KBM-7 (cell line): ENCODE results near the gene LSS.
"Not testable (repeated sequence)": the region's sequence is repeated elsewhere in the genome, so short reads cannot be mapped to it uniquely, and the experiment has no call there.

Experiments used
- DNase-seq: peaks from one replicate; pipeline ENCODE4 v3.0.0-alpha.2; 2015
- in situ Hi-C: fragments of 300-500 bp; cut with MboI; formaldehyde crosslinking; loops from 2 replicates; pipeline ENCODE4 v1.14.3; 2020; ENCODE audit warnings: low sequenced_read_pairs, low pct_unique_long_range_greater_than_20kb, mixed read lengths

The LSS gene

DNA sequence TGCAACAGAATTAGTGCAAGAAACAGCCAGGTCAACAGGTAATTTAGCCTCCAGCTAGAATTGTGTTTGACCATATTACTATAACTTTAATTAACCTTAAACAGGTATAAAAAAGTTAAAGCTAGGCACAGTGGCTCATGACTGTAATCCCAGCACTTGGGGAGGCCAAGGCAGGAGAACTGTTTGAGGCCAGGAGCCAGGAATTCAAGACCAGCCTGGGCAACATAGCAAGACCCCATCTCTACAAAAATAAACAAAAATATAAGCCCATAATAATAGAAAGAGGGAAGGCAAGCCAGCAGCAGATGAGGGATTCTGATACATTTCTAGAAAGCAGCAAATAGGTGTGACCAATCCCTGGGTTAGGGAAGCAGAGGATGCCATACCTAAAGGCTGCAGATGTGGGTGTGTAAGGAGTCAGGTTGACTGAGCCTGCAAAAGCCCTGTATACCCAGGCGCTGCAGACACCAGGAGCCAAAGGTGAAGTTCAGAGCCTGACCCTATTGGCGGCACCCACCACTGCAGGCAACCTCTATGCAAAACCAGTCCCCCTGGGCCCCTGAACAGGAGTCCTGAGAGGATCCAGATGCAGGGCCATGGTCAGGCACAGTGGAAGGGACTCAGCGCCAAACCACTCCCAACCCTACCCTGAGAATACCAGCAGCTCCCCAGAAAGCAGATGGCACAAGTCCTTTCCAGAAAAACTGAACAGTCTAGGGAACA, 19.3 kb upstream of the LSS start:
- no peak for DNase-seq
- in situ Hi-C loops = no loop called here

DNA sequence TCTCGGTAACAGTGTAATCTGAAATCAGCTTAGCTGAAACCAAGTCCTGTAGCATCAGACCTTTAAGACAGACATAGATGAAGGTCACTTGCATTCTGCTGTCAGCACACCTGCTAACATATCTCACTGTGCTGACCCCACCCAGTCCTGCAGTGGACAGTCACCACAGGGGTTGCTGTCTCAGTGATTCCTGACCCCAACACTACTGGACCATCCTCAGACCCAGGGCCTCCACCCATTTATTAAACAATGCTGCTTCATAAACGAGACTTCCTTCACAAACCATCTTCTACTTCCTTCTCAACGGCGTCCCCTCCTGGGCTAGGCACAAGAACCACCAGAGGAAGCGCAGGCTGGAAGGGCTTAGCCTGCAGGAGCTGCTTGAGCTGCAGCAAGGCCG, 17.8 kb upstream of the LSS start:
- DNase-seq = no peak
- in situ Hi-C loops = no loop called here

- in situ Hi-C loops = no loop called here
- no peak for DNase-seq
Observed at GRCh38 chr21:46245213-46245915, 16.8 kb upstream of the LSS start.

GRCh38 chr21:46244602-46245001, 16.0 kb upstream of the LSS start:
- in situ Hi-C loops = no loop called here
- DNase-seq = no peak

DNA sequence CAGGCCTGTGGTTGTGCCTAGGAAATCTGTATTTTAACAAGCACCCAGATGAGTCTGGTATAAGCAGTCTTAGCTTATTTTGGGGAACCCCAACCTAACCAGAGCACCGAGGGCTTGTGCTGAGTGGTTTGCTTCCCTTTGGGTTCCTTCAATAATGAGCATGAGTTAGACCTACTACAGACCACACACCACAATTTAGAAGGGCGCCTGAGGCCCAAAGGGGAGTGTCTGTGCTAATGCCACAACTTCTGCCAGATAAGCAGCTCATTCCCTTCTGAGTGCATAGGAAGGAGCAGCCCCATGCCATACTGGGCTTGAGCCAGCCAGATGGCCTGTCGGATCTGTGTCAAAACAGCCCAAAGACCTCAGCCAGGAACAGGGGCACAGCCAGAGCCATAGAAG, 15.4 kb upstream of the LSS start:
- DNase-seq = no peak
- in situ Hi-C loops = no loop called here

DNA sequence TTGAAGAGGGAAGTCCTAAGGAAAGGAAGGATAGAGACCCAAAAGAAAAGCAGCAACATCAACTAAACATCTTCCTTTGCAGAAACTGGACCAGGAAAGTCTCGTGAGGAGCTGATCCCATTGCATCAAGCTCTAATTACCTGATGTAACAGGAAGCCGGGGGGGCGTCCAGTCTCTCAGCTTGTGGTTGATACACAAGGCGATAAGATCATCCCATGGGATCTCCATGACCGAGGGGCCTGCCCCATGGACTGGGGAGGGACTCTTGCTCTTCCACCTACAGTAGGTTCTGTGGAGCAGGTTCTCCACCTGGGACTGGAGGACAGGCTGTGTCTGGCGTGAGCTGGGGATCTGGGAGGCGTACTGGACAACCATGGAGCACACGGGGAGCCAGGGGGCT, 14.8 kb upstream of the LSS start:
- in situ Hi-C loops = no loop called here
- no peak for DNase-seq

DNA sequence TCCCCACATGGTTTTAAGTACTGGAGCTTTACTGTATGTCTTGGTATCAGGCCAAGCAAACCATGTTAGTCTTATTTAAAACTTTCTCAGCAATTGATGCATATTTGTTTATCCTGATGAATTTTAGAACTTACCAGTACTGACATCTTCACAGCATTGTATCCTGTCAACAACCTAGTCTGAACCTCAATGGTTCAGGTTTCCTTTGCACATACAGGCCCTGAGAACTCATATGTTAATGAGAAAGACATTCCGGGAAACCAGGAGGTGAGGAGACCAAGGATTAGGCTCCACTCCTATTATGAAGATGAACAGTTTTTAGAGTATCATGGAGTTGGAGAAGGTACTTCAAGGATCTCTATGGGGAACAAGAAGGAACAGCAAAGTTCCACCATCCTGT, 13.0 kb upstream of the LSS start:
- DNase-seq, in situ Hi-C loops: not testable (repeated sequence)

DNA sequence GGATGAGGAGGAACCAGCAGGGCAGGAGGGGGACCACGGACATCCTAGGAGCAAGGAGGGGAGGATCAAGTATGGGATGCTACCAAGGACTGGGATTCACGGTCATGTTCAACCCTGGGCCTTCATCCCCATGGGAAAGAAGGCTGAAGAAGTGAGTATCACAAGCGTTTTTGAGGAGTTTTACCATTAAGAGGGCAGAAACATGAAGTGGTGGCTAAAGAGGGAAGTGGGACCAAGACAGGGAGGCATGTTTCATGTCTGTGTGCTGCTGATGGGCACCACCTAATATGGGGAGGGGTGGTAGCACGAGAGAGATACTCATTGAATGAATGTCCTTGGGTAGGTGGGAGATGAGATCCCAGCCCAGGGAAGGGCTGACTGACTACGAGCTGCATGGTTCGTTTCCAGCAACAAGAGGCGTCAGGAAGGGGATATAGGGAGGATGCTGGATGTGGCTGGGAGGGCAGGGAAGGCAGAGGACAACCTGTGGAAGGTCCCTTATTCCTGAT, 11.3 kb upstream of the LSS start:
- DNase-seq = no peak
- in situ Hi-C loops = no loop called here

GRCh38 chr21:46237474-46237873, 8.9 kb upstream of the LSS start:
- in situ Hi-C loops = no loop called here
- no peak for DNase-seq

- in situ Hi-C loops = no loop called here
Observed at GRCh38 chr21:46234436-46234950, 5.9 kb upstream of the LSS start.

DNA sequence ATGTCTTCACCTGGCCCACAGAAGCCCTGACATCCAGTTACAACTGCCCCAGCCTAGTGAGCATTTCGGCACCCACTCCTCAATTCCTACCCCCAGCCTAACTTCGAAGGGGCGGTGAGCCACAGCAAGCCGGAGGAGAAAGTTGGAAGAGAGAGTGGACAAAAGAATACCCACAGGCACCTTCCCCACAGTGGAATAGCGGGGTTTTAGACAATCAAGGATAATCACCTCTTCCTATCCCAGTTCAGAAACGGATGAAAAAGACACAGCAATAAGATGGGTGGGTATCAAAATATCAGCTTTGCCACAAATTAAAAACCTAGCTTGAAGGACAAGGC, 1.3 kb upstream of the LSS start:
- no peak for DNase-seq
- in situ Hi-C loops = no loop called here

More at GRCh38 chr21:46234436-46234950, 5.9 kb upstream of the LSS start:
- DNase-seq = no peak

GRCh38 chr21:46229133-46229922, 754 bp upstream of the LSS start:
- in situ Hi-C loops = no loop called here
- peak; percentile 49 for DNase-seq

DNA sequence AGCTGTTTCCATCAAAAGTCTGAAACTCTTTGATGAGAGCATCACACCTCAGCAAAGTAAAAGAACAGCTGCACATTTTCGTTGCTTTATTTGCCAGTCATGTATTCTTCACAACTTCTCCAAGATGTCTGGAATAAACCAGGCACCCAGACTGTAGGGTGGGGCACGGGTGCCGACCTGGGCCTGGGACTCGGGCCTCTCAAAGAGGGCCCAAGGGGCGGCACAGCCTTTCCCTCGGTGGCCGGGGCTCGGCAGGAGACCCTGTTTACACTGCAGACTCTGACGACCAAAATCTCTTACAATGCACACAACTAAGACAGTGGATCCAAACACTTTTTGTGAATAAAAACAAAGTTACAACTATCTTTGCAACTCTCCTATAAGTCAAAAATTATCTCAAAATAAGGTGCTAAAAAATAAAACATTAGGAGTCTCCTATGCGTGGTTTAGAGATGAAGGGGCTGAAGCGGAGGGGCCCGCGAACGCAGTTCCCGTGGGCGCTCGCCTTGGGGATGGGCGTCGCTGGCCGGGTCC, 696 bp downstream of the LSS start:
- DNase-seq = no peak
- in situ Hi-C loops = no loop called here

DNA sequence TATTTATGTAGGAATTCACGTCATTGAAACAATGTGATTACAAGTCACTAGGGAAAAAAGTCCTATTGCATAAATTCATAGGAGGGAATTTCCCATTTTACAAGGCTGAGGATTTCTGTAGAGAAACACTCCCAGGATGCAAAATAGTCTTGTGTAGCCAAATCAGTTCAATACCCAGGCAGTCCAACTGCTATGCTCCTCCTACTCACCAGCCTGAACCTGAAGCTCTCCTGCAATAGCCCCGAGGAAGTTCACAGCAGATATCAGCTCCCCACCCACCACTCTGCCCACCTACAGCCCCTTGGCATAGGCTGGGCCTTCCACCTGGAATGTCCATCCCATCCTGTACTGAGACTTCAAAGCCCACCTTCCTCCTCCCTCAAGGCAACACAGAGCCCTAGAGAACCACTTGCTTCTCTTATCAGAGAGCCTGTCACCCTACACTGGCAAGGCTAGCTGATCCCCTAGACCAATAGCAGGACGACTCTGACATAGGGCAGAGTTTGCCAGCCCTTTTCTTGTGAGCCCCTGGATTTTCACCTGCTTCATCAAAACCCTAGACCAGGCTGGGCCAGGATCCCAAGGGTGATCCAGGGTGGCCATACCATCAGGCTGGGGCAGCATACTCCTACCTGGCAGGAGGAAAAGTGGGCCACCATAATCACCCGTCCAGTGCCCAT, 1.5 kb downstream of the LSS start:
- peak; percentile 18 for DNase-seq
- in situ Hi-C loops = no loop called here

DNA sequence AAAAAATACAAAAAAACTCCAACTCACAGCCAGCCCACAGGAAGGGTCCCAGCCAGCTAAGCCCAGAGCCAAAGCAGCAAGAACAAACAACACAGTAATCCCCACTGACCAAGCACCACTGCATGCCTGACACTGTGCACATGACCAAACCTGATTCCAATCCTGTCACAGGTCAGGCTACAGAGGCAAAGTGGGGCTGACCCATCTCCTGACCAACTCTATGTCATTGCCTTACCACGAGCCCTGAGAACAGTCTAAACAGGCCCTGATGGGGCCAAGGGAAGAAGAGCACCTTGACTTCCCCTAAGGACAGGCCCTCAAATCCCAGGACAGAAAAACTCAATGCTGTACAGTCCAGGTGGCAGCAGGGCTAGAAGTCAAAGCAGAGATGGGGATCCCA, 2.4 kb downstream of the LSS start:
- in situ Hi-C loops = no loop called here

DNA sequence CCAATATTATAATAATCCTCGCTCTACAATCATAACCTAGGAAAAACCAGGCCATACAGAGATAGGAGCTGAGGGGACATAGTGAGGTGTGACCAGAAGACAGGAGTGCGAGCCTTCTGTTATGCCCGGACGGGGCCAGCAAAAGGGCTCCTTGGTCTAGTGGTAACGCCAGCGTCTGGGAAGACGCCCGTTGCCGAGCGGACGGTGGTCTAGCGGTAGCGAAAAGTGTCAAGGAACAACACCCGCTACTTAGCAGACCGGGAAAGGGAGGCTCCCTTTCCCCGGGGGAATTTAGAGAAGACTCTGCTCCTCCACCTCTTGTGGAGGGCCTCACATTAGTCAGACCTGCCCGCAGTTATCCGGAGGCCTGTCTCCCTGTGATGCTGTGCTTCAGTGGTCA, 4.9 kb downstream of the LSS start:
- DNase-seq, in situ Hi-C loops: not testable (repeated sequence)

More for the DNA sequence above, 2.4 kb downstream of the LSS start:
- DNase-seq = no peak

GRCh38 chr21:46223217-46223616, 5.4 kb downstream of the LSS start:
- in situ Hi-C loops = no loop called here
- DNase-seq = no peak

DNA sequence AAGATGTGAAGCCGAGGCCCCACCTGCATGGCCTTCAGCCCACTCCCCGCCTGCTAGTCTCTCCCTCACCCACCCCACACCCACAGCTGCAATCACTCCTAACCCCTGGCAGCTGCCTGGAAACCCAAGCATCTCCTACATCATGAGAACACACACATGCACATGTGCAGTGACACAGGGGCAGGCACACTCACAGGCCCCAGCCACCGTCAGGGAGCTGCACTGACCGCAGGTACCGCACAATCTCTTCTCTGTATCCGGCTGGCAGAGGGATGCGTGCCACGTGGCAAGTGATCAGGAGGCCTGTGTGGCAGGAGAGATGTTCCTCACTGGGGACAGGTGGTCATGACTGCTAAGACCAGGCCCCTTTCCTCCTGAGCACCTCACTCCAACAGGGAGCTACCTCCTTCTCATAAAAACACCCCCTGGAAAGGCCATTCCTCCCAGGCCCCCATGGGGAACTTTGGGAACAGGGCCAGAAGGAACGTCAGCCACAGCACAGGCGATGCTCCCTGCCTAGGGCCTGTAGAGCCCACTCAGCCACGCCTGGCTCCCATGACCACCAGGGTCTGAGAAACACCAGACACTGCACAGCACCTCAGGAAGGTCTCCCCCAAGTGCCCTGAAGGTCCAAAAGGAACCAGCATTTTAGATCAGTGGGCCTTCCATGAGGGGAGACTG, 6.0 kb downstream of the LSS start:
- DNase-seq = no peak
- in situ Hi-C loops = no loop called here
